CD4-positive, alpha-beta T cell treated with Interleukin-6 for 4 hours (primary cell): ENCODE measurements around the gene VRK2.
"Not testable (repeated sequence)": the region's sequence is repeated elsewhere in the genome, so short reads cannot be mapped to it uniquely, and the experiment has no call there.

Experiments
- DNase-seq: peaks from one replicate; pipeline ENCODE4 v3.0.0-alpha.2; 2020; ENCODE audit warnings: mixed read lengths

The VRK2 gene

GRCh38 chr2:58110765-58111164, 64.2 kb downstream of the VRK2 start:
- no peak for DNase-seq

DNA sequence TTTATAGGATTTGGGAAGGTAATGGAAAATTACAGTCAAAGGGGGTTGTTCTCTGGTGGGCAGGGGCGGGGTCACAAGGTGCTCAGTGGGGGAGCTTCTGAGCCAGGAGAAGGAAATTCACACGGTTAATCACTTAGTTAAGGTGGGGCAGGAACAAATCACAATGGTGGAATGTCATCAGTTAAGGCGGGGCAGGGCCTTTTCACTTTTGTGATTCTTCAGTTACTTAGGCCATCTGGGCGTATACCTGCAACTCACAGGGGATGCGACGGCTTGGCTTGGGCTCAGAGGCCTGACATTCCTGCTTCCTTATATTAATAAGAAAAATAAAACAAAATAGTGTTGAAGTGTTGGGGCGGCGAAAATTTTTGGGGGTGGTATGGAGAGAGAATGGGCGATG, 67.0 kb downstream of the VRK2 start:
- DNase-seq = not testable (repeated sequence)

DNA sequence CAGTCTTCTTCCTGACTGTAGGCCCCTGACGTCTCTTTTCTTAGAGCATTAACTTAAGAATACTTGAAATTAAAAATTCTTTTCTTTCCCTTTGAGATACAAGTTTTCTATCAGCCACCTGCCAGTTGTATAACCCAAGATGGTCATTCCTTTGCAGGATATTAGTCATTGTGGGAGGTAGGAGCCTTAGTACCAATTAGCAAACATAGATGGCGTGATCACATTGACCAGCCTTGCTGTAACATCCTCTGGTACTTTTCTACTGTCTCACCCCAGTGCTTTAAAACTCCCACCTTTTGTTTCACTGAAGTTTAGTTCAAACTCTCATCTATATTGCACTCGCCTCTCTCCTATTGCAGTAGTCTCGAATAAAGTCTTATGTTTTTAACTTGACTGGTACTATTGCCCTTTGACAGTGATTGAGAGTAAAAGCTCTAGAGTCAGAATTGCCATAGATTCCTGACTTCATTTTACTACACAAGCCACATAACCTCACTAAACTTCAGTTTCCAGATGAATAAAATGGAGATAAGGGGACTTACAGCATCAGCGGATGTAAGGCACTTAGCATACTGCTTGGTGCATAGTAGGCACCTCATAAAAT, 74.1 kb downstream of the VRK2 start:
- DNase-seq = no peak

DNA sequence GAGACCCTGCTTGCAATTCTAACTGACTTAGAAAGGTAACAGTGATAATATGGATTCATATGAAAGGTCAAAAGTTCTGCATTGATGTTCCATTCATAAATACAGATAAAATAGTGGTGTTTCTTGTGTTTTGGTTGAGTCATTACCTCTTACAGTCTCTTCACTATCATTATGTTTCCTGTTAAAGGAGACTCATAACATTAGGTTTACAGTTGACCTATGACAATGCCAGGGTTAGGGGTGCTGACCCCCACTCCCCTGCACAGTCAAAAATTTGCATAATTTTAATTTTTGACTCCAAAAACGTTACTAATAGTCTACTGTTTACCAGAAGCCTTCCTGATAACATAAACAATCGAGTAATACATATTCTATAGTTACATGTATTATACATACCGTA, 75.4 kb downstream of the VRK2 start:
- DNase-seq = no peak

GRCh38 chr2:58122540-58122939, 75.9 kb downstream of the VRK2 start:
- no peak for DNase-seq

DNA sequence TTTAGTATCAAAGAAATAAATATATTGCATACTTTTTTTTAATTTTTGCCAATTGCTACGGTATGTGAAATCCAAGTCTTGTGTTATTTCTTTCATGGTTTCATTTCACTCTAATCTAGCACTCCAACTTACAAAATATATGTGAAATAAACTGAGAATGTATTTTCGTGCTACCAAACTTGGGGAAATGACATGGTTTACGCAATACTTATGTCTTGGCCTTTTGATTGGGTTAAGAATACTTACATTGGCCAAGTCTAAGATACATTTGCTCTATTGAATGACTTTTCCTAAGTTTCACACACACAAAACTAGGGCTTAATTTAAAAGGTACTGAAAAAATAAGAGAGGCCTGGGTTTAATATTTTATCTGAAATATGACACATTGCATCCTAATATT, 80.5 kb downstream of the VRK2 start:
- DNase-seq = no peak

DNA sequence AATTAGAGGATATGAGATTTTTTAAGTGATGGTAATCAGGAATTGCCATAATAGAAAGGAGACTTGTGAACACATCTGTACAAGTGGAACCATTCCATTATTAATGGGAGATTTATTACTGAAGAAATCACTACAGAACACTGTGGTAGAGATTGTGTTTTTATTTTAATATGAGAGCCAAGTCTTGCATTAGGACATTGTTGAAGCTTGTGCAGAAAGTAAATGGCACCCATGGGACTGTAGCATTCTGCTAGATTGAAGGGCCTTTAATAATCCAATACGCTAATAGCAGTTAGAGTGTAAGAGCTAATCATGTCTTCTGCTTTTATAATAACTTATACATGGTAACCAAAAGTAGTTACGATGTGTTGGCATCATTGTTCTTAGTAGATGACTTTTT, 83.6 kb downstream of the VRK2 start:
- no peak for DNase-seq

DNA sequence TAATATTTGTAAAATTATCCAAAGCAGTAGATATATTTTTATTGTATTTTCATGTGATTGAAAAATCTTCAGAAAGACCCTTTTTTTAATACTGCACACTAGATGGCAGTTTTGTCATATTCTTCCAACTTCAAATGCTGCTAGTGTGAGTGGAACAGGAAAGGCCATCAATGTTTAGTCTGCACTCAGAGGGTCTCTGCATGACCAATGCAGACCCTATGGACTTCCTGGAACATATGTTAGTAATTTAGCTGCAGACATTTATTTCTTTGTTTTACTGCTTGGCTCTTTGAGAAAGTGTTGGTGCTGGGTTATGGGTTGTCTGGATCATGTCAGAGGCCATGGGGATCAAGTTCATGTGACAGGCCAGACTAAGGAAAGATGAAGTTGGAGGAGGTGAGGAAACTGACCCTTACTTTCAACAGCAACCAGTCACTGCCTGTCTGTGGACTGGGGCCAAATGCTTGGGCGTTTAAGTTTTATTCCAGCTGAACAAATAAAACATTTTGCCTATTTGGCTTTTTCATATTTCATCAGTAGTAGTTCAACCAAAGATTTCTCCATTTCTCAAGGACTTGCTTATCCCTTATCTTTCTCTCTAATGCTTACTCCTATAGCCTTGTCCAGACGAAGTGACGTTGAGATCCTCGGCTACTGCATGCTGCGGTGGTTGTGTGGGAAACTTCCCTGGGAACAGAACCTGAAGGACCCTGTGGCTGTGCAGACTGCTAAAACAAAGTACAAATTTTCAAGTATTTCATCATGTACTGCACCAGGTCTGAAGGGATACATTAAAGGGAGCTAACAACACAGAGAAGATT, 84.8 kb downstream of the VRK2 start:
- no peak for DNase-seq

DNA sequence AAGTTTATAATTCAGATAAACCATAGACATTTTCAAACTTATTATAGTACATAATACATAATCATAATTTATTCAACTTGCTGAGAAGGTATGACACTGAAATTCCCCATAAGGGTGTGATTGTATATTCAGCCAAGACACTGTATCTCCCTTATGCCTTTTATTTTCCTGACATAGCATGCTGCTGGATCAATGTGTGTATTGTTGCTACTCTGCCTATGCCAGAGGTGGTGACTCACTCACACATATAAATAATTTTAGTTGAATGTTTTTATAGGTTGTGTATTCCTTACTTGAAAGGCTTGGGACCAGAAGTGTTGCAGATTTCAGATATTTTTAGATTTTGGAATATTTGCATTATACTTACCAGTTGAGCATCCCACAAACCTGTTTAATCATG, 86.8 kb downstream of the VRK2 start:
- no peak for DNase-seq

DNA sequence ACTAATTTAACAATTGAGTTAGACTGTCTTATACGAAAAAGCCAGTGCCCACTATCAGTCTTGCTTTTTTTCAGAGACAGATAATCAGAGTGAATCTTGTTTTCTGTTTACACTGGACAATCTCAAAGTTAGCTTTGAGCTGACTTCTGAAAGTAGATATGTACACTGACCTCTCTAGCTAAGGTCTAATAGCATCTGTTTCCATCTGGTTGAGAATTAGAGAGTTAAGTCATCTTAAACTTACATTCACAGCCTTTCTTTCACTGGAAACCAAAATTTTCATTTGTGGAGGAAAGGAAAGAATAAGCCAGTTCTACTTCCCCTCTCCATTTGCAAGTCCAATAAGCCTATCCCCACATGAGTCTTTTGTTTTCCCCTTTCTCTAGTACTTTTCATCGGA, 89.3 kb downstream of the VRK2 start:
- no peak for DNase-seq

- no peak for DNase-seq
Measured at GRCh38 chr2:58137221-58137620, 90.6 kb downstream of the VRK2 start.

DNA sequence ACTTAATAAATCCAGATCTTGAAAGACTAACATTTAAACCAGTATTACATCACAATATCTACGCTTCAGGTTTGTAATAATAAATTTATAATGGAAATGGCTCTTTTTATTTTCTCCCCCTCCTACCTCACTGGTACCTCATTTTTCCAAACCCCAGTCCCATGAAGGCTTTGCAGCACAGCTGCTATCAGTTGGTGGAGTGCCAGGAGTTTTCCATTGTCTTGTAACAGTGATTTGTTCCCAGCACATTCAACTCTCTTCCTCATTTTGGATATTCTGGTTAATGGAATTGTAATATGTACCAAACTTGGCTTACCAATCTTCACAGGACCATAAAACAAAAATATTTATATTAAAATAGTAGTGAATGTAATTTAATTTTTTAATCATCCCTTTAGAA, 91.2 kb downstream of the VRK2 start:
- no peak for DNase-seq

DNA sequence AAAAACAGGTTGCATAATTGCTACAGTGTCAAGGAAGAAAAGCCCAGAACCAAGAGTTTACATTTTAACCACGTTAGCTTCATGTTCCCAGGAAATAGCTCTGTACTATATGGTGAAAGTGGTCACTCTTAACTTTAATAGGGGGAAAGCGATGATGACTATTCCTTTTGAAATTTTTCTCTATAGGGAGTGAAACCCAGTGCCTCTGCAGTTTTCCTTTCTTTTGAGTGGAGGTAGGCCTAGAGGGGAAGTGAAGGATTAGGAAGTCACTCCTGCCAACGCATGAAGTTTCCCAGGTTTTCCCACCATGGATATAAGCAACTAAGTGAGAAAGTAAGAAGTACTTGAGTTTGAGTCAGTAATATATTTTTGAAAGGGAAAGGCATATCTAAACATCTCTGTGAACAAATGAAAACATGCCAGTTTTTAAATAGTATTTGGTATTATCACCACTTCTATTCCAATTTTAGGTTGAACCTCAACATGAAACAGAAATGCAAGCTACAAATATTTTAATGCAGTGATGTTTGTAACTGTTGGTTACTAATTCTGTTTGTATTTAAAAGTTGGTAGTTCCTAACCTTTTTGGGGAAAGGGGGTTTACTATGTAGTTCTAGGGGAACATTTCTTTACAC, 91.9 kb downstream of the VRK2 start:
- DNase-seq = no peak

- DNase-seq = no peak
Measured at GRCh38 chr2:58140508-58141072, 94.0 kb downstream of the VRK2 start.

DNA sequence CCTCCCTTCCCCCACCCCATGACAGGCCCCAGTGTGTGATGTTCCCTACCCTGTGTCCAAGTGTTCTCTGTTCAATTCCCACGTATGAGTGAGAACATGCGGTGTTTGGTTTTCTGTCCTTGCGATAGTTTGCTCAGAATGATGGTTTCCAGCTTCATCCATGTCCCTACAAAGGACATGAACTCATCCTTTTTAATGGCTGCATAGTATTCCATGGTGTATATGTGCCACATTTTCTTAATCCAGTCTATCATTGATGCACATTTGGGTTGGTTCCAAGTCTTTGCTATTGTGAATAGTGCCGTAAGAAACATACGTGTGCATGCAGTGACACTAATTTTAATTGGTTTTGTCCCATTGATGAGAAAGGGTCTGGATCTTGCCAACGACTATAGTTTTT, 99.2 kb downstream of the VRK2 start:
- not testable (repeated sequence) for DNase-seq

DNA sequence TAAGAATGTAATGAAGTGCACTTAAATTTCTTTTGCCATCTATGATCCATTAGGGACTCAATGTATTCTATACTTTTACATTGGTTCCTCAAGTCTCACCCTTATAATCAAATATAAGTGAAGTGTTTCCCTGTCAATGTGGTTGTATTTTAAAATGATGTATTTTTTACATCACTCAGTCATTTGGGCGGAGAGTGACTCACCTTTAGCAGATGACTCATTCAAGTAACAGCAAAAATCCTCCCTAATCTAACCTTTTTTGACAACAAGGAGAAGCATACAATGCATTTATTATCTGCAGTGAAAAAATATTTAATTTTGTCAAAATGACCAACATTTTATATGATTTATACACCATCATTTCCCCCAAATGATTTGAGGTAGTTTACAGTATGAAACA, 100.1 kb downstream of the VRK2 start:
- no peak for DNase-seq

DNA sequence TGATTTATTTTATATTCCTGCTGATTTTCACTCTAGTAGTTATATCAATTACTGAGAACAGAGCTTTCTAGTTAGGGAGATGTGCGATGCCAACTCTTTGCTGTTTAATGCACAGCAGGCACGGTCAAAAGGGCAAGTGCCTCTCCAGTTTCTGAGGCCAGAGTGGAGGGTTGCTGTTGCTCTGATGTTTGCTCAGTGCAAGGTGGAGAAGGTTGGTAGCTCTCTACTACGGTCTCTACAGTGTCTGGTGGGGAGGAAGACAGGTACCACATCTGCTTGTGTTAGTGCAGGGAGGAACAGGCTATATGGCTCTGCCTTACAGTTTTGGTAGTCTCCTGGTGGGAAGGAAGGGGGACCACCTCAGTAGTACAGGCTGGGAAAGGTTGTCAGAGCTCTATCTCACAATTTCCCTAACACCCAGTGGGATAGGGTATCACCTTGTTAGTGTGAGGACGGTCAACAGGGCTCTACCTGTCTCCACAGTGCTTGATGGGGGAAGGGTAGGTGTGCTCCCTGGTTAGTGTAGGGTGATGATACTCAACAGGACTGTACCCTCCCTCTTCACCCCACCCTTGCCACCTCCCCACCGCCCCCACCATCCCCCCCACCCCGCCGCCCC, 108.7 kb downstream of the VRK2 start:
- DNase-seq = no peak

DNA sequence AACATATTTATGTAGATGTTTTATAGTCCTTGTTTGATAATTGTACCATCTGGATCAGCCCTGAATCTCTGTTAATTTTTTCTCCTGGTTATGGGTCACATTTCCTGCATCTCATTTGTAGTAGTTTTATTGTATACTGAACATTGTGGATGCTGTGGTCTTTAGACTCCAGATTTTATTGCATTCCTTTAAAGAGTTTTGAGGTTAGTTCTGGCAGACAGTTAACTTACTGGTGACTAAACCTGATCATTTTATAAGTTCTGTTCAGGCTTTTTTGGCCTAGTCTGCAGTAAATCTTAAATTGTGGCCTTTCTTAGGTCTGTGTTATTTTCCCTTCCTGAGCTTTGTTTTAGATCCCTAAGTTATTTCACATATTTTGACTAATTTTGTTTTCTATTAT, 110.2 kb downstream of the VRK2 start:
- no peak for DNase-seq

DNA sequence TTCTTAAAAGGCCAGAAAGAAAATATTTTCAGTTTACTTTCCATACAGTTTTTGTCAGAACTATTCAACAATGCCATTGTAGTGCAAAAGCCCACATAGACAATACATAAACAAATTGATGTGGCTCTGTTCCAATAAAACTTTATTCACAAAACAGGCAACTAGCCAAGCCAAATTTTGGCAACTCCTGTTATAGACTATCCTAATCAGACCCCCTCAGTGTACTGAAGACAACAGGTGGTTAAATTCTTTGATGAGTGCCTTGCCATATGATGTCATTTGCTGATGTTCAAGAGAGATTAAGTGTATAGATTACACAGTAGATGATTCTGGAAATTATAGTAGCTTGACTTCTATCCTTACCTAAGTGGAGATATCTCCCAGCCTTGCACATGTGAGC, 111.1 kb downstream of the VRK2 start:
- DNase-seq = no peak

DNA sequence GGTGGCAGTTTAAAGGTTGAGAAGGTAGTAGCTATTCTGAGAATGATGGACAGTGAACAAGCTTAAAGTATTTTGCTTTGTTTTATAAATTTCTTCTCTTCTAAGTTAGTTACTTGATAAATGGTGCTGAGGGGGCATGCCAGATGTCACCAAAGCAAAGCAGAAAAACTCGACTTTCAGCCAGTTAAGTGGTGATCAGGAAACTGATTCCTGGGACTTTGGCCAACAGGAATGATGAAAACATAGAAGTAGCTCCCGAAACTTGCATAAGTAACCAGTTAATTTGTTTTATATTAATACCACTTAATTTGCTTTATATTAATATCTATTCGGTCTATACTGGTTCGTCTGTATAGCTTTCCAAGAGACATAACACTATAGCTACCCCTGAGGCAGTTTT, 111.9 kb downstream of the VRK2 start:
- DNase-seq = no peak

- no peak for DNase-seq
Measured at GRCh38 chr2:58163913-58164312, 117.3 kb downstream of the VRK2 start.

DNA sequence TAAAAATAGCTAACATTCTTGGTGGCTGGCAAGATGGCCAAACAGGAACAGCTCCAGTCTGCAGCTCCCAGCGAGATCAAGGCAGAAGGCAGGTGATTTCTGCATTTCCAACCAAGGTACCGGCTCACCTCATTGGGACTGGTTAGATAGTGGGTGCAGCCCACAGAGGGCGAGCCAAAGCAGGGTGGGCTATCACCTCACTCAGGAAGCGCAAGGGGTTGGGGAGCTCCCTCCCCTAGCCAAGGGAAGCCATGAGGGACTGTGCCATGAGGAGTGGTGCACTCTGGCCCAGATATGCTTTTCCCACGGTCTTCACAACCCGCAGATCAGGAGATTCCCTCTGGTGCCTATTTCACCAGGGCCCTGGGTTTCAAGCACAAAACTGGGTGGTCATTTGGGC, 121.5 kb downstream of the VRK2 start:
- not testable (repeated sequence) for DNase-seq

DNA sequence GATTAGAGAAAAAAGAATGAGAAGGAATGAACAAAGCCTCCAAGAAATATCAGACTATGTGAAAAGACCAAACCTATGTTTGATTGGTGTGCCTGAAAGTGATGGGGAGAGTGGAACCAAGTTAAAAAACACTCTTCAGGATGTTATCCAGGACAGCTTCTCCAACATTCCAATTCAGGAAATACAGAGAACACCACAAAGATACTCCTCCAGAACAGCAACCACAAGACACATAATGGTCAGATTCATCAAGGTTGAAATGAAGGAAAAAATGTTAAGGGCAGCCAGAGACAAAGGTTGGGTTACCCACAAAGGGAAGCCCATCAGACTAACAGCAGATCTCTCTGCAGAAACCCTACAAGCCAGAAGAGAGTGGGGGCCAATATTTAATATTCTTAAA, 123.2 kb downstream of the VRK2 start:
- DNase-seq = not testable (repeated sequence)
